NCI-H524 (cell line): Measurements from ENCODE around the gene ATP10D.
"Not testable (repeated sequence)": the region's sequence is repeated elsewhere in the genome, so short reads cannot be mapped to it uniquely, and the experiment has no call there.

Experiments
- DNase-seq, 2 experiments: peaks; one replicate each; lab custom pipeline; 2025; lab: John Stamatoyannopoulos, UW

ATP10D gene

GRCh38 chr4:47535567-47536147, 50.6 kb downstream of the ATP10D start:
- no peak for DNase-seq

DNA sequence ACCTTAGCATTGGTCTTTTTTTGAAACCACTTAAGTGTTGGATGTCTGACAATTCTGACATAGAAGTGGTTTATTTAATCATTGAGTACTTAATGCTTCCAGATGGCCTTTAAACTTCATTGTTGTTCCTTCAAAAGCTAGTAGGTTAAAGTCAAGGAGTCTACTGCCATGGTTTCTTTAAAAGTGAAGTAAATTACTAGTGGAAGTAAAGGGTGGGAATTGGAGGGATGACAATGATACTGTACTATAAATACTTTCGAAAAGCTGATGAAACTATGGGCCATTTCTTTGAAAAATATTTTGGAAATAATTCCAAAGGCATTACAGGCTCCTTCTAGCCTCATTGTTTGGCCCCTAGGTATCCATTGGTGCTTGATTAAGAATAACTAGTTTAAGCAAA, 51.9 kb downstream of the ATP10D start:
- no peak for DNase-seq

DNA sequence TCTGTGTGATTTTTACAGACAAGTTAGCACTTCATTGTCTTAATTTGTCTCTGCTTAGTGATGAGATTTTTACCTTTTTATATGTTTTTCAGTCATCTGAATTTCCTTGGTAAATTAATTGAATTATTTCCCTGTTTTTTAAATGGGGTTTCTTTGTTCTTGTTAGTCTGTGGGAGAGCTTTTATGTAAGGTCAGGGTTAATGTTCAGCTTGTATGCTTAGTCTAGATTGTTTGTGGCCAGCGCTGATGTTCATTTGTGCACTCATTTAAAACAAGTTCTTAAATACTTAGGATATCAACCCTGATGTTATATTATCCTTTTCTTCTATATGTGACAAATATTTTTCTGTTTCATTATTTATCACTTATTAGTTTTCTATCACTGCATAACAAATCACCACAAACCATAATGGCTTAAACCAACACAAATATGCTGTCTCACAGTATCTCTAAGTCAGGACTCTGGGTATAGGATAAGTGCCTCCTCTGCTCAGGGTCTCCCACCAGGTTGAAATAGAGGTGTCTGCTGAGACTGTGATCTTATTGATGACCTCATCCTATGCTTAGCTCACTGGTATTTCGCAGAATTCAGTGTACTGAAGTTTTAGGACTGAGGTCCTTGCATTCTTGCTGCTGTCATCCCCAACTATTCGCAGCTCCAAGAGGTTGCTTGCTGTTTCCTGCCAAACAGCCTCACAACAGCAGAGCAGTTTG, 53.2 kb downstream of the ATP10D start:
- no peak for DNase-seq

DNA sequence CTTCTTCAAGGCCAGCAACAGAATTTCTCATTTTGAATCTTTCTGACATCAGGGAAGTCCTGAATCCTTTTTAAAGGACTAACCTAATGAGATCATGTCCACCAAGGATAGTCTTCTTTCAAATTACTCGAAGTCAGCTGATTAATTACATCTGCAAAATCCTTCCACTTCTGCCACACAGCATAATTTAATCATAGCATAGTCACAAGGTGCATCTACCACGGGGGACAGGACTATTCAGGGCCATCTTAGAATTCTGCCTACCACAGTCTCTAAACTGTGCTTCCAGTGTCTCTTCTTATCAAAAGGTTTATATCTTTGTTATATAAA, 53.7 kb downstream of the ATP10D start:
- no peak for DNase-seq

DNA sequence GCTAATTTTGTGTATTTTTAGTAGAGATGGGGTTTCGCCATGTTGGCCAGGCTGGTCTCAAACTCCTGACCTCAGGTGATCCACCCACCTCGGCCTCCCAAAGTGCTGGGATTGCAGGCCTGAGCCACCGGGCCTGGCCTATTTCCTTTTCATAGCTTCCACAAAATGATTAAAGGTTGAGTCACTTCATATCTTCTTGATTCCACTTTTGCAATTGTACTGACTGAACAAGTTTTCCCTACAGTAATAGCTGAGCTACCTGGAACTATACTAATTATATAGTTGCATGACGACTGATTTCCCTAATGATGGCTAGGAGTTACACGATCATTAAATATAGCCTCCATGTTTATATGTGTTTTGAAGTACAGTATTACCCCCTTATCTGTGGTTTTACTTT, 57.6 kb downstream of the ATP10D start:
- not testable (repeated sequence) for DNase-seq

GRCh38 chr4:47543331-47543730, 58.3 kb downstream of the ATP10D start:
- no peak for DNase-seq

- DNase-seq, result not testable (repeated sequence)
Measured at GRCh38 chr4:47550357-47550756, 65.3 kb downstream of the ATP10D start.

GRCh38 chr4:47550899-47551548, 65.9 kb downstream of the ATP10D start:
- no peak for DNase-seq

DNA sequence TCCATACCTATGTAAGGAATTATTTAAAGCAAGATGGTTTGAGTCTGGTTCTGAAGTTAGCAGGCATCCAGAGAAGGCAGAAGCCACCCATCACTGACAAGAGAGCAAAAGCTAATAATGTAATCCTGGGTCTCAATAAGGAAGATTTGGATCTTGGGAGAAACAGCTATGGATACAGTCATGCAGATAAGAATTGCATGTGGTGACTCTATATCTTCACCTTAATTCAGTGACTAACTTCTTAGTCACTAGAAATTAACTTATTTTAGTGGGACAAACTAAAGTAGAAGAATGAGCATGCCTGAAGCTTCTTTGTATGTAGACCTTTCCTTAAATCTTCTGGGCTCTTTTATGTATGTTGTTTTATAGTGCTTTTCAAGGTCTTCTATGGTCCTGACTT, 66.6 kb downstream of the ATP10D start:
- no peak for DNase-seq

- DNase-seq, result no peak
Measured at GRCh38 chr4:47553329-47554125, 68.5 kb downstream of the ATP10D start.

DNA sequence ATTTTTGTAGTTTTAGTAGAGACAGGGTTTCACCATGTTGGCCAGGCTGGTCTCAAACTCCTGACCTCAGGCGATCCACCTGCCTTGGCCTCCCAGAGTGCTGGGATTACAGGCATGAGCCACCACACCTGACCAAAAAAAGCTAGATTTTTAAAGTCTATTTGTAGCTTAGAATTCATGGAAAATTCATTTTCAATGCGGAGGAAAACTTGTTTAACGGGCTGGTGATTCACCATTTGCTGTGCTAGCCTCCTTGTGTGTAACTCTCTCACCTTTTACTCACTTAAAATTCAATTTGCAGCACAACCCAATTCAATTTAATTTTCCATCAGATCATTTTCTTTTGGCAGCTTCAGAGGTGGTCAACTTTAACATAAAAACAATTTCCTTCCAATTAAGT, 70.8 kb downstream of the ATP10D start:
- not testable (repeated sequence) for DNase-seq

GRCh38 chr4:47557255-47557654, 72.2 kb downstream of the ATP10D start:
- no peak for DNase-seq

DNA sequence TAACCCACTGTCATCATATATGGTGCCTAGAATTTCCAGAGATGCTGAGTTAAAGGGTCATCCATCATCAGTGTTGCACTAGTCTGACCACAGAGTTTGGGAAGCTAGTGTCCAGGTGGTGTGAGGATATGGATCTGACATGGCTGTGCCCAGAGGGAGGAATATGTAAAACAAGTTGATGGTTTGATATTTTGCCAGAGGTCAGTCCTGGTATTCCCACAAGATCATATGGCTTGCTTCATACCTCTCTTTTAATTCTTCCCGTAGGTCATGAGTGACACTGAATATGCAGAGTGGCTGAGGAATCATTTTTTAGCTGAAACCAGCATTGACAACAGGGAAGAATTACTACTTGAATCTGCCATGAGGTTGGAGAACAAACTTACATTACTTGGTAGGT, 75.6 kb downstream of the ATP10D start:
- no peak for DNase-seq

DNA sequence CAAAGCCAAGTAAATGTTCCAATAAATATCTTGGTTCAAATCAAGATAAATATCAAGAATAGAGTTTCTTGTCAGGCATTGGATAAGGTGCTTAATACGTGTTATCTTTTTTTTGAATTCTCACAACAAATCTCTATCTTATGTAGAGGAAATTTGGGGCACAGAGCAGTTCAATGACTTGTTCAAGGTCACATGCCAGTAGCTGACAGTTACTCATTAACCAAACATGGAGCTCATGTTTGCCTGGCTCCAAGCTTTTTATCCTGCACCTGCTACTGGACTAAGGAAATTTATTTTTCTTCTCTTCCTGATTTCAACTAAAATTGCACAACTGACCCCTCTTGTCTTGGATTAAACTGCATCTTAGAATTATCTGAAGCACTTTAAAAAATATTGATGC, 76.3 kb downstream of the ATP10D start:
- DNase-seq, result no peak

DNA sequence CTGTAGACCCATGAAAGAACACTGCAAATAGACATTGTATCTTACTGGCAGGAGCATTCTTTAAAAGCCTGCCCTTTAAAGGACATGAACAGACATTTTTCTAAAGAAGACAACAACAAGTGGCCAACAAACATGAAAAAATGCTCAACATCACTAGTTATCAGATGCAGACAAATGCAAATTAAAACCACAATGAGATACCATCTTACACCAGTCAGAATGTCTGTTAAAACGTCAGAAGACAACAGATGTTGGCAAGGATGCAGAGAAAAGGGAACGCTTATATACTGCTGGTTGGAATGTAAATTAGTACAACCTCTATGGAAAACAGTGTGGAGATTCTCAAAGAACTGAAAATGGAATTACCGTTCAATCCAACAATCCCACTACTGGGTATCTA, 77.2 kb downstream of the ATP10D start:
- DNase-seq, result no peak

DNA sequence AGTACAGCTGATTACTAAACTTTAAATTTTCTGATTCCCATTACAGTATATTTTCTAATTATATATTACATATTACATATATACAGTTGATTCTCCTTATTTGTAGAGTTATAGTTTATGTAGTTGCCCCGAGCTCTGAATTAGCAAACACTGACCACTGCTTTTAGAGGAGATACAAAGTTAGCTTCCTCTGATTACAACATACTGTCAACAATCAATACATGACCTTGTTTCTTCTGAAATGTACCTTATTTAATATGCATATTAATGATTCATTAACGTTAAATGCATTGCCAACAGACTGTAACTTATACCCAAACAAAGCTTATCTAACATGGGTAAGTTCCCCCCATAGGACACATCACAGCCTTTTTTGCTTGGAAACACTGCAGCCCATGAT, 81.5 kb downstream of the ATP10D start:
- DNase-seq, result no peak

DNA sequence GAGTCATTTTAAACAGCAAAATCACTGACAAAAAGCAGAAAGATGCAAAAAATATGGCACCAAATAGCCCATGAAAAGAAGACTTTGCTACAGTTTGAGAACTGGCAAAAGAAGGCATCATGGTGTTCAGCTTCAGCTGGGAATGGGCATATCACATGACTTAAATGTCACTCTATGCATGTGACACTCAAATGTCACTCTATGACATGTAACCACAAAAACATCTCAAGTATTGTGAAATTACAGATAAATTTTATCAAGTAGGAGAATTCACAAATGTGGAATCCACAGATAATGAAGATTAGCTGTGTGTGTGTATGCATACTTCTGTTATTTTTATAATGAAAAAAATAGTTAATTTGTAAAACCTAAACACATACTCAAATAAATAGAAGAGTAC, 81.9 kb downstream of the ATP10D start:
- no peak for DNase-seq

DNA sequence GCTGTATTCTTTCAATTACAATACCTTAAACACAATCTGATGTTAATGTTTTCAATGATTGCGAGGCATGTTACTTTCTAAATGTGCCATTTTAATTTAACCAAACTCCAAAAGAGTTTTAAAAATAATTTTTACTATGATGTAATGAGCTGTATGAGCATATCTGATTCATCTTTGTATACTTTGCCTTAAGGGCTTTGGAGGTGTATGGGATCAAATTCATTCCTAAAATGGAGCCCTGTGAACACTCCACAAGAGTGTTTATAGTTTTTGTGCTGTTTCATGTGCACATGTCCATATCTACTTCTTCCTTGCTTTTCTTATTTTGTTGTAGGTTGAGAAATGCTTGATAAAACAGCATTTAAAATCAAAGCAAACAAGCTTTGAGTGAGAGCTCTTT, 82.4 kb downstream of the ATP10D start:
- no peak for DNase-seq

GRCh38 chr4:47570816-47571215, 85.7 kb downstream of the ATP10D start:
- no peak for DNase-seq

DNA sequence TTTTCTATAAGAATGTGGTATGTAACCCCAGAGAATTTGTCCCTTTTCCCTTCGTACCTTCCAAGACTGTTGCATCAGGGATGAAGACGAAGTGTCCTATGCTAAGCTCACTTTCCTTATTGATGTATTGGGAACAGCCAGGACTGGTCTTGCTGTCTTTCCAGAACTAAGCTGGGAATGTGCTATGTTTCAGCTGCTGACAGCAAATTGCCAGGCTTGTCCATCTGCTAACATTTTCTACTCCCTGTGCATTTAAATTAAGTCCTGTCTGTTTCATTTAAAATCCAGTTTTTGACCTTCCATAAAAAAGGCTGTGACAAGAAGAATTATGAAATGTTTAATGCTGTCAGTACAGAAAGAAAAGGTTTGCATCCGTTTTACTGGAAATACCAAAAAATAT, 87.9 kb downstream of the ATP10D start:
- DNase-seq, result no peak

DNA sequence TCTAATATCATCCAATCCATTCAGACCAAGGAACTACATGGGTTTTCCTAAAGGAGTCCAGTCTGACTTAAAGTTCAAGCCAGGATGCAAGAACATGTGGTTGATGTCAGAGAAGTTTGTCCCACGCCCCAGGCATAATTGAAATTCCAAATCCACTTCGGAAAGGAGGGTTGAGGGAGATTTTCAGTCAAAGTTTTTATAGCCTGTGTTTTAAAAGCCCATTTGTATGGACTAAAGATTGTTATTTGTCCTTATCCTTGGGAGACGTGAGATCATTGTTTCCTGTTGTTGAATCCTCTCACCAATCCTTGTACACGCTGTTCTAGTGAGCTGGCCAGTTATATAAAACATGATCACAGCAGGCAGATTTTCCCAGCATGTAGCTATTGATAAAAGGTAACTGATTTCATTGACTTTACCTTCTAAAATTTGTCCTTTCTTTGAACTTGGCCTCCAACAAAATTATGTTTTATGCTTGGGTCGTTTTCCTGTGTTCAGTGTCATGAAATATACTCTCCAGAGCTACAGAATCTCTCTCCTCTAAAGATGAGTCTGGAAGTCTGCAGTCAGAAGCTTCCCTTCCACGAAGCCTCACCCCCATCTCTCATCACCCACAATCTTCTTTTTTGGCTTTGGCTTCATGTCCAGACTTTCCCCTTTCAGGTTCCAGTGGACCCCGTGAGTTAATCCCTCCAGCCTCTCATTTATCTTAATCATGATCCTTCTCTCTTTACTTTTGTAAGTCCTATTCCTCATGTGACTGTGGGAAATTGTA, 92.9 kb downstream of the ATP10D start:
- DNase-seq, result no peak

DNA sequence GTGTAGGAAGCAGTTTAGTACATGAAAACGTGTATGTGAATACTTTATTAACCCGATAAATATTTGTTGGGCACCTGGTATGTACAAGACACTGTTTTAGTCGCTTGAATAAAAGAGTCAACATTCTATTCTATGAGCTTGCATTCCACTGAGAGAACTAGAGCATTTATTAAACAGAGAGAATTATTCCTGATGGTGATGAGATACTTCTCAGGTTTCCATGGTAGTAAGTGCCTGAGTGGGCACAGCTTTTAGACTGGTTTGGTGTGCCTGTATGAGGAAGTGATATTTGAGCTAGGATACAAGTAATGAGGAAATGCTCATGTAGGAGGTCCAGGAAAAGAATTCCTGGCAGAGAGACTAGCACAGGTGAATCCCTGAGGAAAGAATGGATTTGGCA, 94.2 kb downstream of the ATP10D start:
- DNase-seq, result no peak
